IMR-90 (cell line): Measurements from ENCODE around the gene DLG3. TPM values are rescaled to one million over a fixed set of nuclear protein-coding genes. Genes with fewer than 3 reads are reported as not detected.
A peak's percentile ranks its signal among the peaks of the same experiment; 100 is the strongest.

Experiments
- ATAC-seq: fragments of 200-7000 bp; cut with Tn5 transposase; 2 replicates; pipeline ENCODE4 v1.9.1; 2020; ENCODE audit warnings: low read depth, mild to moderate bottlenecking, moderate library complexity
- BruUV-seq: library from RNA; stranded (reverse); fragments of 400-500 nt; replicated peaks from 2 replicates; lab custom pipeline; 2021; lab: Mats Ljungman, UMichigan
- CTCF ChIA-PET: fragments of 300-600 bp; formaldehyde crosslinking; extraction: SDS; loops from one replicate; lab custom pipeline; 2021; ENCODE audit warnings: antibody characterized with exemption; lab: Yijun Ruan, JAX
- POLR2A ChIA-PET: fragments of 300-600 bp; sonication (Branson Sonifier 250); formaldehyde crosslinking; loops from one replicate; lab custom pipeline; 2022; ENCODE audit warnings: antibody characterized with exemption; ENCODE audit not compliant: unreplicated experiment; lab: Charles Lee
- DNase-seq: peaks from one replicate; pipeline ENCODE4 v3.0.0; 2013
- H2AFZ ChIP-seq: replicated peaks from 2 replicates; pipeline ENCODE3; 2013; ENCODE audit warnings: low read length, mild to moderate bottlenecking; ENCODE audit not compliant: poor library complexity
- H2AK5ac ChIP-seq: 2 replicates; pipeline ENCODE4 v1.6.1; 2013; ENCODE audit warnings: low read depth, low read length, inconsistent platforms
- H2AK9ac ChIP-seq: replicated peaks from 2 replicates; pipeline ENCODE3; 2013; ENCODE audit warnings: mild to moderate bottlenecking, low read depth, low read length, moderate library complexity; ENCODE audit not compliant: poor library complexity
- H2BK120ac ChIP-seq: 2 replicates; pipeline ENCODE4 v1.6.1; 2013; ENCODE audit warnings: low read depth, low read length, inconsistent platforms
- H2BK15ac ChIP-seq: 3 replicates; pipeline ENCODE4 v1.6.1; 2013; ENCODE audit warnings: low read depth, low read length, inconsistent platforms
- H2BK20ac ChIP-seq: 2 replicates; pipeline ENCODE4 v1.6.1; 2013; ENCODE audit warnings: low read depth, mild to moderate bottlenecking, inconsistent platforms, low read length, moderate library complexity
- H2BK5ac ChIP-seq: 2 replicates; pipeline ENCODE4 v1.6.1; 2013; ENCODE audit warnings: mild to moderate bottlenecking, low read depth, low read length, inconsistent platforms; ENCODE audit not compliant: poor library complexity, severe bottlenecking
- H3K14ac ChIP-seq: replicated peaks from 2 replicates; pipeline ENCODE4 v1.6.1; 2013; ENCODE audit warnings: low read depth, low read length, inconsistent platforms
- H3K18ac ChIP-seq: 2 replicates; pipeline ENCODE4 v1.6.1; 2013; ENCODE audit warnings: low read depth, low read length, control low read depth
- H3K23ac ChIP-seq: 2 replicates; pipeline ENCODE4 v1.6.1; 2013; ENCODE audit warnings: low read depth, low read length, inconsistent platforms
- H3K27ac ChIP-seq: 2 replicates; pipeline ENCODE4 v1.5.1; 2013; ENCODE audit warnings: mild to moderate bottlenecking, control low read depth, low read length; ENCODE audit not compliant: insufficient read depth
- H3K27me3 ChIP-seq: 2 replicates; pipeline ENCODE4 v1.6.1; 2013; ENCODE audit warnings: low read length; ENCODE audit not compliant: control insufficient read depth, insufficient read depth
- H3K36me3 ChIP-seq: 2 replicates; pipeline ENCODE4 v1.6.1; 2013; ENCODE audit warnings: low read length, mixed read lengths; ENCODE audit not compliant: control insufficient read depth, insufficient read depth
- H3K4ac ChIP-seq: 2 replicates; pipeline ENCODE4 v1.6.1; 2013; ENCODE audit warnings: low read depth, low read length, inconsistent platforms
- H3K4me1 ChIP-seq: 2 replicates; pipeline ENCODE4 v1.6.1; 2013; ENCODE audit warnings: low read length, mixed read lengths; ENCODE audit not compliant: control insufficient read depth, insufficient read depth
- H3K4me2 ChIP-seq: 2 replicates; pipeline ENCODE4 v1.6.1; 2013; ENCODE audit warnings: low read depth, mild to moderate bottlenecking, control low read depth, low read length, moderate library complexity
- H3K4me3 ChIP-seq: 2 replicates; pipeline ENCODE4 v1.5.1; 2013; ENCODE audit warnings: low read depth, mild to moderate bottlenecking, control low read depth, low read length, moderate library complexity; ENCODE audit not compliant: insufficient read depth
- H3K56ac ChIP-seq: 2 replicates; pipeline ENCODE4 v1.6.1; 2013; ENCODE audit warnings: low read length, inconsistent platforms; ENCODE audit not compliant: insufficient read depth; ENCODE audit errors: extremely low read depth
- H3K79me1 ChIP-seq, 2 experiments: 2 replicates each; pipeline ENCODE4 v1.6.1; 2013; ENCODE audit warnings: low read length in 2 of 2, inconsistent platforms in 1 of 2, low read depth in 1 of 2
- H3K9ac ChIP-seq: 2 replicates; pipeline ENCODE4 v1.6.1; 2013; ENCODE audit warnings: low read depth, low read length, control low read depth
- H3K9me1 ChIP-seq: 2 replicates; pipeline ENCODE4 v1.6.1; 2013; ENCODE audit warnings: low read length, inconsistent platforms; ENCODE audit not compliant: insufficient read depth
- H3K9me3 ChIP-seq: 2 replicates; pipeline ENCODE4 v1.6.1; 2013; ENCODE audit warnings: low read length; ENCODE audit not compliant: control insufficient read depth, insufficient read depth
- H4K20me1 ChIP-seq: 2 replicates; pipeline ENCODE4 v1.6.1; 2013; ENCODE audit warnings: low read length, inconsistent platforms; ENCODE audit not compliant: insufficient read depth
- H4K5ac ChIP-seq: 2 replicates; pipeline ENCODE4 v1.6.1; 2013; ENCODE audit warnings: mild to moderate bottlenecking, low read depth, low read length, control low read depth
- H4K8ac ChIP-seq, 2 experiments: 2 replicates each; pipeline ENCODE4 v1.6.1; 2013; ENCODE audit warnings: low read depth in 2 of 2, low read length in 2 of 2, control low read depth in 1 of 2, inconsistent platforms in 1 of 2
- H4K91ac ChIP-seq: 2 replicates; pipeline ENCODE4 v1.6.1; 2013; ENCODE audit warnings: low read depth, low read length, inconsistent platforms; ENCODE audit not compliant: insufficient read depth
- BHLHE40 ChIP-seq: fragments of 150-350 bp; IDR thresholded peaks from 2 replicates; pipeline ENCODE4 v1.6.1; 2016; ENCODE audit warnings: mild to moderate bottlenecking, low read depth, low read length
- CEBPB ChIP-seq: IDR thresholded peaks from 2 replicates; pipeline ENCODE4 v1.6.1; 2012; ENCODE audit warnings: low read depth, low read length, improper control_type of control experiment
- CHD1 ChIP-seq: IDR thresholded peaks from 2 replicates; pipeline ENCODE4 v1.6.1; 2012; ENCODE audit warnings: low read depth, low read length, improper control_type of control experiment
- FOS ChIP-seq: fragments of 150-350 bp; IDR thresholded peaks from 2 replicates; pipeline ENCODE4 v1.6.1; 2016; ENCODE audit warnings: low read depth, low read length
- MAFK ChIP-seq: IDR thresholded peaks from 2 replicates; pipeline ENCODE4 v1.6.1; 2012; ENCODE audit warnings: low read depth, low read length, improper control_type of control experiment
- MAZ ChIP-seq: IDR thresholded peaks from 2 replicates; pipeline ENCODE4 v1.6.1; 2012; ENCODE audit warnings: low read depth, mild to moderate bottlenecking, low read length, improper control_type of control experiment, moderate library complexity, borderline replicate concordance
- MXI1 ChIP-seq: IDR thresholded peaks from 2 replicates; pipeline ENCODE4 v1.6.1; 2012; ENCODE audit warnings: low read depth, mild to moderate bottlenecking, low read length, moderate library complexity, borderline replicate concordance
- NFE2L2 ChIP-seq: fragments of 150-350 bp; IDR thresholded peaks from 2 replicates; pipeline ENCODE4 v1.6.1; 2016; ENCODE audit warnings: low read depth, mild to moderate bottlenecking, low read length
- POLR2A ChIP-seq: IDR thresholded peaks from 2 replicates; pipeline ENCODE4 v1.6.1; 2012; ENCODE audit warnings: mild to moderate bottlenecking, low read depth, low read length
- RAD21 ChIP-seq: IDR thresholded peaks from 2 replicates; pipeline ENCODE4 v1.6.1; 2012; ENCODE audit warnings: low read length, improper control_type of control experiment
- RCOR1 ChIP-seq: IDR thresholded peaks from 2 replicates; pipeline ENCODE4 v1.6.1; 2012; ENCODE audit warnings: mild to moderate bottlenecking, low read length, improper control_type of control experiment; ENCODE audit not compliant: insufficient replicate concordance
- RFX5 ChIP-seq: IDR thresholded peaks from 2 replicates; pipeline ENCODE4 v1.8.0; 2012; ENCODE audit warnings: low read depth, mild to moderate bottlenecking, low read length, moderate library complexity
- SMC3 ChIP-seq: fragments of 150-350 bp; IDR thresholded peaks from 2 replicates; pipeline ENCODE4 v1.6.1; 2016; ENCODE audit warnings: low read depth, mild to moderate bottlenecking, antibody characterized with exemption, low read length, moderate library complexity
- WGBS, 2 experiments: methylation state at CpG; one replicate each; pipeline versions ENCODE4 v1.1.5 to v1.1.7; 2013; ENCODE audit warnings: missing lambda C conversion rate in 2 of 2; ENCODE audit not compliant: insufficient read length in 1 of 2; ENCODE audit errors: extremely low coverage in 2 of 2; 5-methylcytosine and 5-hydroxymethylcytosine counted together
- dilution Hi-C: fragments of 300-500 bp; cut with HindIII; formaldehyde crosslinking; loops from one replicate; pipeline ENCODE4 v1.14.3; 2018; ENCODE audit warnings: low sequenced_read_pairs; ENCODE audit not compliant: unreplicated experiment
- in situ Hi-C: fragments of 300-500 bp; cut with MboI; formaldehyde crosslinking; loops from 3 replicates; pipeline ENCODE4 v1.14.3; 2019; ENCODE audit warnings: low sequenced_read_pairs, inconsistent platforms, mixed read lengths
- intact Hi-C: fragments of 100-400 bp; cut with micrococcal nuclease; formaldehyde crosslinking; loops from 2 replicates; pipeline ENCODE4 v1.10.0; 2022
- polyA plus RNA-seq, 3 experiments: library from polyadenylated mRNA; depleted of rRNA; stranded (reverse); fragments of >200 nt; gene quantifications; 2 replicates each; pipeline ENCODE4 v1.2.3, GENCODE V29; 2012; ENCODE audit warnings: low replicate concordance in 1 of 3
- total RNA-seq: library from RNA; depleted of rRNA; stranded (reverse); fragments of >200 nt; gene quantifications from 2 replicates; pipeline ENCODE4 v1.2.3, GENCODE V29; 2012
- TF ChIP-seq, protein P1 (sequence below): conservative IDR thresholded peaks from 2 replicates; pipeline ENCODE4 v1.5.1; 2012; ENCODE audit warnings: mild to moderate bottlenecking, low read depth, low read length, improper control_type of control experiment
- TF ChIP-seq, protein P2 (sequence below): fragments of 150-350 bp; IDR thresholded peaks from 2 replicates; pipeline ENCODE4 v1.6.1; 2016; ENCODE audit warnings: low read depth, mild to moderate bottlenecking, low read length, moderate library complexity, borderline replicate concordance

DLG3 gene
- total and polyA plus RNA-seq, 2 of the 4 experiments (the other 2 are of a cell fraction) = 11.0 to 27.1 TPM

DNA sequence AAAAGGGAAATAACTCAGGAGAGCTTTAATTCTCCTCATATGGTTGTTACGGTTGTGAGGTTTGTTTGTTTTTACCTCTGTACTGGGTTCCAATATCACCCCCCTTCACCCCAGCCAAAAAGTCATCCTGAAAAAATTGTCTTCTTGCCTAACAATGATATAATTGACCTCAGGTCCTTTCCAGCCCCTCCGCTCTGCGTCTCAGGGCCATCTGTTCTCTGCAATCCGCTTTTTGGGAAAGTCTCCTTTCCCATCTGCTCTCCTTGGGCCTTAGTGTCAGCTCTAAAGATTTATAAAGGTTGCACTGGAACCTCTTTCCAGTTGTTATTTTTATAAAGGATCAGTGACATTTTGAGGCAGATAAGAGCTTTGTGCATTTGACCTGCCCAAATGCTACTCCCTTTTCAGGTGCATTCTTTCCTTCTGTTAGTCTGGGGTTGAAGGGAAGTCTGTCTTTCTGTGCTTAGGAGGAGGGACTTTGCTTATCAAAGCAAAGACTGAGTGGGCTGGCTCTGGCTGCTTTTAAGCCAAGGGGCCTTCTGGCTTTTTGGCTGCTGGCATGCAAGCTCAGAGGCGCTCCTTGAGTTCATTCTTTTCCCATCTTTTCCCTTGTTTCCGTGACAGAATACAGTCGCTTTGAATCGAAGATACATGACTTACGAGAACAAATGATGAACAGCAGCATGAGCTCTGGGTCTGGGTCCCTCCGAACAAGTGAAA lies 34.1 kb downstream of the DLG3 start:
- no peak overlapping the region for H3K56ac ChIP-seq
- H4K91ac ChIP-seq = peak overlapping the region; percentile 86
- H4K20me1 ChIP-seq = no peaks in the 10 kb centered on the region
- ChIA-PET CTCF (no interaction called here), POLR2A (no interaction called here)
- intact Hi-C loops (no loop called here), in situ Hi-C loops (no loop called here), dilution Hi-C loops (no loop called here)
- H2AK9ac ChIP-seq = peak overlapping the region; percentile 74
- ATAC-seq (no peak; the same call in 1 of the 2 replicates), DNase-seq (no peak)
- 0 out of 2 replicates have a peak overlapping the region, but pooled peaks have one; percentile 2 for H3K9ac ChIP-seq
- peak overlapping the region; percentile 78 to 87 for H4K8ac ChIP-seq
- H3K27ac ChIP-seq = peak overlapping the region; percentile 54
- 0 out of 2 replicates have a peak overlapping the region, but pooled peaks have one; percentile 1 for H4K5ac ChIP-seq
- H3K9me1 ChIP-seq = peaks cover 12% of the 10 kb centered on the region
- H2BK5ac ChIP-seq = peak overlapping the region; percentile 54
- peak overlapping the region; percentile 58 for H3K18ac ChIP-seq
- H2AFZ ChIP-seq = peak overlapping the region; percentile 71
- peak overlapping the region; percentile 79; the same call in 1 of the 2 replicates for H2BK120ac ChIP-seq
- H3K14ac ChIP-seq = peak overlapping the region; percentile 90
- H2AK5ac ChIP-seq = peak overlapping the region; percentile 89
- H3K4me2 ChIP-seq = peak overlapping the region; percentile 73
- BruUV-seq = no TSS peak
- peaks cover 0 to 36% of the 10 kb centered on the region in 2 experiments for H3K79me1 ChIP-seq
- H3K9me3 ChIP-seq = no peaks in the 10 kb centered on the region
- peak overlapping the region; percentile 92 for H3K4ac ChIP-seq
- H3K36me3 ChIP-seq = peaks cover 3% of the 10 kb centered on the region
- H3K4me1 ChIP-seq = peaks cover 22% of the 10 kb centered on the region
- no CpG with 5 or more reads among the region's 10 CpGs for WGBS, 2 experiments
- peak overlapping the region; percentile 97; the same call in 1 of the 3 replicates for H2BK15ac ChIP-seq
- no peak overlapping the region for H3K4me3 ChIP-seq
- H3K27me3 ChIP-seq = no peaks in the 10 kb centered on the region; the same call in 1 of the 2 replicates
- H3K23ac ChIP-seq = peak overlapping the region; percentile 87; the same call in 1 of the 2 replicates
- peak overlapping the region; percentile 82 for H2BK20ac ChIP-seq
- TF ChIP-seq CEBPB = no peak
- no peak for TF ChIP-seq RFX5
- TF ChIP-seq, protein P1, sequence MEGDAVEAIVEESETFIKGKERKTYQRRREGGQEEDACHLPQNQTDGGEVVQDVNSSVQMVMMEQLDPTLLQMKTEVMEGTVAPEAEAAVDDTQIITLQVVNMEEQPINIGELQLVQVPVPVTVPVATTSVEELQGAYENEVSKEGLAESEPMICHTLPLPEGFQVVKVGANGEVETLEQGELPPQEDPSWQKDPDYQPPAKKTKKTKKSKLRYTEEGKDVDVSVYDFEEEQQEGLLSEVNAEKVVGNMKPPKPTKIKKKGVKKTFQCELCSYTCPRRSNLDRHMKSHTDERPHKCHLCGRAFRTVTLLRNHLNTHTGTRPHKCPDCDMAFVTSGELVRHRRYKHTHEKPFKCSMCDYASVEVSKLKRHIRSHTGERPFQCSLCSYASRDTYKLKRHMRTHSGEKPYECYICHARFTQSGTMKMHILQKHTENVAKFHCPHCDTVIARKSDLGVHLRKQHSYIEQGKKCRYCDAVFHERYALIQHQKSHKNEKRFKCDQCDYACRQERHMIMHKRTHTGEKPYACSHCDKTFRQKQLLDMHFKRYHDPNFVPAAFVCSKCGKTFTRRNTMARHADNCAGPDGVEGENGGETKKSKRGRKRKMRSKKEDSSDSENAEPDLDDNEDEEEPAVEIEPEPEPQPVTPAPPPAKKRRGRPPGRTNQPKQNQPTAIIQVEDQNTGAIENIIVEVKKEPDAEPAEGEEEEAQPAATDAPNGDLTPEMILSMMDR = no peak
- no peak for TF ChIP-seq POLR2A
- TF ChIP-seq MXI1 = no peak
- TF ChIP-seq CHD1 = no peak
- no peak for TF ChIP-seq MAFK
- no peak for TF ChIP-seq MAZ
- no peak for TF ChIP-seq BHLHE40
- TF ChIP-seq NFE2L2 = no peak
- no peak for TF ChIP-seq RCOR1
- TF ChIP-seq, protein P2, sequence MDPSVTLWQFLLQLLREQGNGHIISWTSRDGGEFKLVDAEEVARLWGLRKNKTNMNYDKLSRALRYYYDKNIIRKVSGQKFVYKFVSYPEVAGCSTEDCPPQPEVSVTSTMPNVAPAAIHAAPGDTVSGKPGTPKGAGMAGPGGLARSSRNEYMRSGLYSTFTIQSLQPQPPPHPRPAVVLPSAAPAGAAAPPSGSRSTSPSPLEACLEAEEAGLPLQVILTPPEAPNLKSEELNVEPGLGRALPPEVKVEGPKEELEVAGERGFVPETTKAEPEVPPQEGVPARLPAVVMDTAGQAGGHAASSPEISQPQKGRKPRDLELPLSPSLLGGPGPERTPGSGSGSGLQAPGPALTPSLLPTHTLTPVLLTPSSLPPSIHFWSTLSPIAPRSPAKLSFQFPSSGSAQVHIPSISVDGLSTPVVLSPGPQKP = no peak
- TF ChIP-seq RAD21 = no peak
- TF ChIP-seq FOS = no peak
- TF ChIP-seq SMC3 = no peak
